ENCODE measurements around the gene MADD.

The MADD gene

DNA sequence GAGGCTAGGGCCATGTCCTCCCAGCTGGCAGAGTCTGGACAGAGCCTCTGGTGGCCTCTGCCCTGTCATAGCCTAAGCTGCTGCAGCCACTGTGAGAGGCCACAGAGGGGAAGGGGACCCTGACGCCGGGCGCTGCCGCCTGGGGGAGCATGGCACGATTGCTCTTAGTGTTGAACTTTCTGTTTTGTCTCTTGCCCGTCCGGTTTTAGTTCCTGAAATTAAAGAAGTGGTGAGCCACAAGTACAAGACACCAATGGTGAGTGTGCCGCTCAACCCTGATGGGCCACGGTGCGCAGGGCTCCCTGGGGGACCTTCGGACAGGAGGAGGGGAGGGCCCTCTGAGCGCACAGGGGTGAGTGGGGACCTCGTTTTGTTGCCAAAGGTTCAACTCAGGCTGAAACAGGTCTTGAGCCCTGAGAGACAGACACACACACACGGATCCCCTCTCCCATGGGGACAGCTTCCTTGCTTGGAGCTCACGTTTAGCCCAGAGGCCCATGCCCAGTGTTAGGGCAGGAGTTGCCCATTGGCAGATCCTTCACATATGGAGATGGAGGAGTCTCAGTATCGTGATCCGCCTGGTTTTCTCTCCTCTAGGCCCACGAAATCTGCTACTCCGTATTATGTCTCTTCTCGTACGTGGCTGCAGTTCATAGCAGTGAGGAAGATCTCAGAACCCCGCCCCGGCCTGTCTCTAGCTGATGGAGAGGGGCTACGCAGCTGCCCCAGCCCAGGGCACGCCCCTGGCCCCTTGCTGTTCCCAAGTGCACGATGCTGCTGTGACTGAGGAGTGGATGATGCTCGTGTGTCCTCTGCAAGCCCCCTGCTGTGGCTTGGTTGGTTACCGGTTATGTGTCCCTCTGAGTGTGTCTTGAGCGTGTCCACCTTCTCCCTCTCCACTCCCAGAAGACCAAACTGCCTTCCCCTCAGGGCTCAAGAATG is 58.8 kb downstream of the MADD start:
- Histone ChIP-seq H3K36me3 (ENCODE audit: control insufficient read depth, insufficient read depth, low read length) (peaks cover 3% of the 10 kb centered on the region), H3K4ac (ENCODE audit: low read depth, low read length) (no peak overlapping the region), H3K4me2 (ENCODE audit: low read length) (no peak overlapping the region), H3K79me1 (ENCODE audit: low read length) (no peaks in the 10 kb centered on the region), H2BK15ac (replicated peaks; ENCODE audit: low read depth) (no peak overlapping the region), H3K79me2 (ENCODE audit: control insufficient read depth, insufficient read depth, low read length) (no peaks in the 10 kb centered on the region), H2AK5ac (ENCODE audit: low read length) (no peak overlapping the region), H2BK120ac (ENCODE audit: low read depth, low read length) (no peak overlapping the region), H3K9ac (ENCODE audit: low read length) (no peak overlapping the region), H3K4me3 (ENCODE audit: low read length) (no peak overlapping the region), H4K5ac (ENCODE audit: low read length) (no peak overlapping the region), H3K23ac (ENCODE audit: low read length) (no peak overlapping the region), H3K27me3 (ENCODE audit: insufficient read depth, low read length, poor library complexity) (no peaks in the 10 kb centered on the region), H3K4me1 (ENCODE audit: control insufficient read depth, low read depth, low read length) (no peaks in the 10 kb centered on the region), H3K56ac (ENCODE audit: low read length) (no peak overlapping the region), H3K27ac (ENCODE audit: low read depth, low read length) (no peak overlapping the region), H3K18ac (ENCODE audit: low read length) (no peak overlapping the region), H4K8ac (ENCODE audit: low read depth, low read length) (no peak overlapping the region), H2BK5ac (ENCODE audit: low read length) (no peak overlapping the region)
- DNase-seq = no peak
- WGBS (ENCODE audit: extremely low coverage, insufficient coverage, low lambda C conversion rate) = no CpG with 5 or more reads among the region's 29 CpGs

- Histone ChIP-seq H4K8ac (ENCODE audit: low read depth, low read length) (no peak overlapping the region), H2AK5ac (ENCODE audit: low read length) (no peak overlapping the region)
- DNase-seq = no peak
Observed at GRCh38 chr11:47329431-47329986, 59.6 kb downstream of the MADD start.

DNA sequence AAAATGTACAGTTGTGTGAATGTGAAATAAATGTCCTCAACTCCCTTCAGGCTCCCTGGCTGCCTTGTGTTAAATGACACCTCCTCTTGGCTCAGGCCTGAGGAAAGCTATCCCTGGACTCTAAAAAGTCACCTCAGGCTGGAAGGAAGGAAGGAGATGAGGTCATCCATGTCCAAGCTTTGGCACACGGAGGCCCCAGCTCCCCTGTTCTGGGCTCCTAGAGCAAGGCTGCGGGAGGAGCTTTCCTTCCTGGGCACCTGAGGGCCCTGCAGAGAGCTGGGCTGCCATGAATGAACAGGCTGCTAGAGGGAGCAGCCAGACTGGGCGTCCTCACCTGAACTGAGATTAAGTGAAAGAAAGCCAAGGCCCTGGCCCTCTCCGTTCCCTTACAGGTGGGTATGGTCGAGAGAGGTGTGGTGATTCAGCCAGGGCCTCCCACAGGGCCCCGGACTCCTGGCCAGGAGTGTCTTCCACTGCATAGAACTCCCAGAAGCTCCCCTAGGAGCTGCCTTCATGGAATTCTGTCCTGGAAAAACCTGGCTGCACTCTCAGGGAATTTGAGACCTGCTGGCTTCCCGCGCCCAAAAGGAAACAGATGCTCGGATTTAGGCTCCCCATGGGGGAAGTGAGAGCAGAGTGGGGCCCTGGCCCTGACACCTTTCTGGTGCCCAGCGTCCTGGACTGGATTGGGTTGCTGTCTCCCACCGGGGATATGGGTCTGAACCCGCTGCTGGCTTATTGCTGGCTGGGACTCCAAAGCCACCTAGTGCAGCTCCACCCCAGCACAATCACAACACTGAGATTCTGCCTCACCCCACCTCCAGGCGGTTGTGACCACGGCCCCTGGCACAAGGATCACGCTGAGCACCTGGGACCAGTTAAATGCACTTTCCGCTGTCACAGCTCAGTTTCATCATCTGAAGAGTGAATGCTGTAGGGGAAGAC is 60.3 kb downstream of the MADD start:
- H3K27ac ChIP-seq (ENCODE audit: low read depth, low read length) = no peak overlapping the region
- H3K36me3 ChIP-seq (ENCODE audit: control insufficient read depth, insufficient read depth, low read length) = peaks cover 3% of the 10 kb centered on the region
- no peak overlapping the region for H4K5ac ChIP-seq (ENCODE audit: low read length)
- no peak overlapping the region for H3K4ac ChIP-seq (ENCODE audit: low read depth, low read length)
- no peak overlapping the region for H3K56ac ChIP-seq (ENCODE audit: low read length)
- no peaks in the 10 kb centered on the region for H3K79me1 ChIP-seq (ENCODE audit: low read length)
- H3K23ac ChIP-seq (ENCODE audit: low read length) = no peak overlapping the region
- H3K27me3 ChIP-seq (ENCODE audit: insufficient read depth, low read length, poor library complexity) = no peaks in the 10 kb centered on the region
- no peak overlapping the region for H4K8ac ChIP-seq (ENCODE audit: low read depth, low read length)
- H3K4me2 ChIP-seq (ENCODE audit: low read length) = no peak overlapping the region
- DNase-seq = peak; percentile 28
- WGBS (ENCODE audit: extremely low coverage, insufficient coverage, low lambda C conversion rate) = no CpG with 5 or more reads among the region's 16 CpGs
- H2BK120ac ChIP-seq (ENCODE audit: low read depth, low read length) = no peak overlapping the region
- H3K79me2 ChIP-seq (ENCODE audit: control insufficient read depth, insufficient read depth, low read length) = no peaks in the 10 kb centered on the region
- no peak overlapping the region for H3K4me3 ChIP-seq (ENCODE audit: low read length)
- no peaks in the 10 kb centered on the region for H3K4me1 ChIP-seq (ENCODE audit: control insufficient read depth, low read depth, low read length)
- no peak overlapping the region for H2BK5ac ChIP-seq (ENCODE audit: low read length)
- no peak overlapping the region for H2AK5ac ChIP-seq (ENCODE audit: low read length)
- H3K9ac ChIP-seq (ENCODE audit: low read length) = no peak overlapping the region
- no peak overlapping the region for H2BK15ac ChIP-seq (replicated peaks; ENCODE audit: low read depth)
- H3K18ac ChIP-seq (ENCODE audit: low read length) = no peak overlapping the region

More at GRCh38 chr11:47329431-47329986, 59.6 kb downstream of the MADD start:
- Histone ChIP-seq H2BK5ac (ENCODE audit: low read length) (no peak overlapping the region), H3K56ac (ENCODE audit: low read length) (no peak overlapping the region), H4K5ac (ENCODE audit: low read length) (no peak overlapping the region), H3K4me2 (ENCODE audit: low read length) (no peak overlapping the region), H3K18ac (ENCODE audit: low read length) (no peak overlapping the region), H3K4me1 (ENCODE audit: control insufficient read depth, low read depth, low read length) (no peaks in the 10 kb centered on the region), H3K27ac (ENCODE audit: low read depth, low read length) (no peak overlapping the region), H3K27me3 (ENCODE audit: insufficient read depth, low read length, poor library complexity) (no peaks in the 10 kb centered on the region), H3K36me3 (ENCODE audit: control insufficient read depth, insufficient read depth, low read length) (peaks cover 3% of the 10 kb centered on the region), H2BK120ac (ENCODE audit: low read depth, low read length) (no peak overlapping the region), H3K23ac (ENCODE audit: low read length) (no peak overlapping the region), H3K9ac (ENCODE audit: low read length) (no peak overlapping the region), H3K79me1 (ENCODE audit: low read length) (no peaks in the 10 kb centered on the region), H2BK15ac (replicated peaks; ENCODE audit: low read depth) (no peak overlapping the region), H3K4ac (ENCODE audit: low read depth, low read length) (no peak overlapping the region), H3K4me3 (ENCODE audit: low read length) (no peak overlapping the region), H3K79me2 (ENCODE audit: control insufficient read depth, insufficient read depth, low read length) (no peaks in the 10 kb centered on the region)
- no CpG with 5 or more reads among the region's 12 CpGs for WGBS (ENCODE audit: extremely low coverage, insufficient coverage, low lambda C conversion rate)

DNA sequence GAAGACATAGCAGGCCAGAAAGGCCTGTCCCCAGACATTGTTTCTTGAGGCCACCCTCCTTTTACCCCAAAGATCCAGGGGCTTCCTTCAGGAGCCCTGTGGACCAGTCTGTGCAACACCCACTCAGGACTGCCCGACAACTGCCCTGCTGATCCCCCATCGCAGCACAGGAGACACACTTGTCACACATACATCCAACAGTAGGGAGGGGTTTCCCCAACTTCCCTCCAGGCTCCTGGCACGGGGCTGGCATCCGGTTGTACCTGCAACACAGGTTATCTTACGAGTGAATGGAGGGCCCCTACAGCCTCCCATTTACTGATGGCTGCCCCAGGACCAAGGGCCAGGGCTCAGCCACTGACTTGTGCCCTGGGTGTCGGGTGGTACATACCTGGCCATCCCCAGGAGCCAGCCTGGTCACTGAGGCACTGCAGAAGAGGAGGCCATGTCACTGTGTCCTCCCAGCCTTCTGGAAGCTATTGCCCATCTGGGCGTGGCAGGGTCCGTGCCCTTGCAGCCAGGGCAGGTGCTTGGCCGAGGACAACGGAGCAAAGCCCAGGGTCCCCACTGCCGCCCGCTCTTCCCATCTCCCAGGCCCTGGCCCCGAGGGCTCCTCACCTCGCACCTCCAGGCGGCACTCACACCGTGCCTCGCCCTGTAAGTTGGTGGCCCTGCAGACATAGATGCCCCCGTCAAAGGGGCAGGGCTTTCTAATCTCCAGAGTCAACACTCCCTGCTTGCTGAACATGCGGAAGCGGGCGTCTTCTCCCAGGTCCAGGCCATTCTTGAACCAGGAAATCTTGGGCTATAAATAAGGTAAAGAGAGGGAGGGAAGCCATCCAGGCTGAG is 61.7 kb downstream of the MADD start:
- no peak overlapping the region for H3K4me2 ChIP-seq (ENCODE audit: low read length)
- H2BK15ac ChIP-seq (replicated peaks; ENCODE audit: low read depth) = no peak overlapping the region
- WGBS (ENCODE audit: extremely low coverage, insufficient coverage, low lambda C conversion rate) = no CpG with 5 or more reads among the region's 21 CpGs
- no peak overlapping the region for H2BK5ac ChIP-seq (ENCODE audit: low read length)
- no peaks in the 10 kb centered on the region for H3K27me3 ChIP-seq (ENCODE audit: insufficient read depth, low read length, poor library complexity)
- H3K4me1 ChIP-seq (ENCODE audit: control insufficient read depth, low read depth, low read length) = no peaks in the 10 kb centered on the region
- H3K18ac ChIP-seq (ENCODE audit: low read length) = no peak overlapping the region
- no peak for DNase-seq
- H3K4me3 ChIP-seq (ENCODE audit: low read length) = no peak overlapping the region
- no peak overlapping the region for H4K5ac ChIP-seq (ENCODE audit: low read length)
- H3K4ac ChIP-seq (ENCODE audit: low read depth, low read length) = no peak overlapping the region
- no peak overlapping the region for H3K27ac ChIP-seq (ENCODE audit: low read depth, low read length)
- no peak overlapping the region for H2BK120ac ChIP-seq (ENCODE audit: low read depth, low read length)
- H3K36me3 ChIP-seq (ENCODE audit: control insufficient read depth, insufficient read depth, low read length) = peaks cover 3% of the 10 kb centered on the region
- H4K8ac ChIP-seq (ENCODE audit: low read depth, low read length) = no peak overlapping the region
- no peaks in the 10 kb centered on the region for H3K79me1 ChIP-seq (ENCODE audit: low read length)
- H3K79me2 ChIP-seq (ENCODE audit: control insufficient read depth, insufficient read depth, low read length) = no peaks in the 10 kb centered on the region
- H3K56ac ChIP-seq (ENCODE audit: low read length) = no peak overlapping the region
- no peak overlapping the region for H3K23ac ChIP-seq (ENCODE audit: low read length)
- H2AK5ac ChIP-seq (ENCODE audit: low read length) = no peak overlapping the region
- H3K9ac ChIP-seq (ENCODE audit: low read length) = no peak overlapping the region

GRCh38 chr11:47332303-47332711 is 62.4 kb downstream of the MADD start:
- no peak overlapping the region for H3K56ac ChIP-seq (ENCODE audit: low read length)
- H2BK15ac ChIP-seq (replicated peaks; ENCODE audit: low read depth) = no peak overlapping the region
- H3K27me3 ChIP-seq (ENCODE audit: insufficient read depth, low read length, poor library complexity) = no peaks in the 10 kb centered on the region
- no peaks in the 10 kb centered on the region for H3K79me2 ChIP-seq (ENCODE audit: control insufficient read depth, insufficient read depth, low read length)
- H2BK5ac ChIP-seq (ENCODE audit: low read length) = no peak overlapping the region
- no peak overlapping the region for H3K9ac ChIP-seq (ENCODE audit: low read length)
- H3K4me3 ChIP-seq (ENCODE audit: low read length) = no peak overlapping the region
- H4K5ac ChIP-seq (ENCODE audit: low read length) = no peak overlapping the region
- no peak overlapping the region for H3K4ac ChIP-seq (ENCODE audit: low read depth, low read length)
- DNase-seq = no peak
- H3K27ac ChIP-seq (ENCODE audit: low read depth, low read length) = no peak overlapping the region
- no peaks in the 10 kb centered on the region for H3K79me1 ChIP-seq (ENCODE audit: low read length)
- no peak overlapping the region for H4K8ac ChIP-seq (ENCODE audit: low read depth, low read length)
- H3K4me1 ChIP-seq (ENCODE audit: control insufficient read depth, low read depth, low read length) = no peaks in the 10 kb centered on the region
- no peak overlapping the region for H3K4me2 ChIP-seq (ENCODE audit: low read length)
- H3K23ac ChIP-seq (ENCODE audit: low read length) = no peak overlapping the region
- no peak overlapping the region for H3K18ac ChIP-seq (ENCODE audit: low read length)
- no peak overlapping the region for H2AK5ac ChIP-seq (ENCODE audit: low read length)
- H2BK120ac ChIP-seq (ENCODE audit: low read depth, low read length) = no peak overlapping the region
- no CpG with 5 or more reads among the region's 13 CpGs for WGBS (ENCODE audit: extremely low coverage, insufficient coverage, low lambda C conversion rate)
- peaks cover 3% of the 10 kb centered on the region for H3K36me3 ChIP-seq (ENCODE audit: control insufficient read depth, insufficient read depth, low read length)

Measured in mesendoderm (in vitro differentiated cells).